ENCODE measurements around the gene ARF6.
"Not testable (repeated sequence)": the region's sequence is repeated elsewhere in the genome, so short reads cannot be mapped to it uniquely, and the experiment has no call there.

DNA sequence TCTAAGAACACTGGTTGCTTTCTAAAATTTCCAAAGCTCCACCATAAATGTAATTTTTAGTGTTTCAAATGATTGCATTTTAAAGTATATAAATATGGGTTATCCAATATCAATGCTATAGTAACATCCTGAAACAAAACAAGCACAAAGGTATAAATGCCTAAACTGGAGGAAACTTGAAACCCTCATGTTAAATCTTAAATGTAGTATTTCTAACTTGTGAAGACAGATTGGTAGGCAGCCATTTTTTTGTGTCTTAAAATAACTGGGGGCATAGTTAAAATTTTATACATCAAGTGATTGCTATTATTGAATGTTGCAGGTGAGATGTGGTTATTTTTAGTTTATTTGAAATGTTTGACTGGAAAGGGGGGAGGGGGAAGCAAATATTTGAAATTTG lies 3.4 kb downstream of the ARF6 start:
- TF ChIP-seq POLR2A (IDR thresholded peaks at IDR 0.05; ENCODE audit: low read depth); POLR2AphosphoS5 (IDR thresholded peaks at IDR 0.05): not testable (repeated sequence)
- TF ChIP-seq, protein P1, sequence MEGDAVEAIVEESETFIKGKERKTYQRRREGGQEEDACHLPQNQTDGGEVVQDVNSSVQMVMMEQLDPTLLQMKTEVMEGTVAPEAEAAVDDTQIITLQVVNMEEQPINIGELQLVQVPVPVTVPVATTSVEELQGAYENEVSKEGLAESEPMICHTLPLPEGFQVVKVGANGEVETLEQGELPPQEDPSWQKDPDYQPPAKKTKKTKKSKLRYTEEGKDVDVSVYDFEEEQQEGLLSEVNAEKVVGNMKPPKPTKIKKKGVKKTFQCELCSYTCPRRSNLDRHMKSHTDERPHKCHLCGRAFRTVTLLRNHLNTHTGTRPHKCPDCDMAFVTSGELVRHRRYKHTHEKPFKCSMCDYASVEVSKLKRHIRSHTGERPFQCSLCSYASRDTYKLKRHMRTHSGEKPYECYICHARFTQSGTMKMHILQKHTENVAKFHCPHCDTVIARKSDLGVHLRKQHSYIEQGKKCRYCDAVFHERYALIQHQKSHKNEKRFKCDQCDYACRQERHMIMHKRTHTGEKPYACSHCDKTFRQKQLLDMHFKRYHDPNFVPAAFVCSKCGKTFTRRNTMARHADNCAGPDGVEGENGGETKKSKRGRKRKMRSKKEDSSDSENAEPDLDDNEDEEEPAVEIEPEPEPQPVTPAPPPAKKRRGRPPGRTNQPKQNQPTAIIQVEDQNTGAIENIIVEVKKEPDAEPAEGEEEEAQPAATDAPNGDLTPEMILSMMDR (IDR thresholded peaks at IDR 0.05) = not testable (repeated sequence)
